GOT3 (cell line): ENCODE results near the gene LRFN5.
"Not testable (repeated sequence)": the region's sequence is repeated elsewhere in the genome, so short reads cannot be mapped to it uniquely, and the experiment has no call there.

Source experiments
- DNase-seq: peaks from one replicate; lab custom pipeline; 2025; ENCODE audit warnings: mixed read lengths; lab: John Stamatoyannopoulos, UW

LRFN5 gene

DNA sequence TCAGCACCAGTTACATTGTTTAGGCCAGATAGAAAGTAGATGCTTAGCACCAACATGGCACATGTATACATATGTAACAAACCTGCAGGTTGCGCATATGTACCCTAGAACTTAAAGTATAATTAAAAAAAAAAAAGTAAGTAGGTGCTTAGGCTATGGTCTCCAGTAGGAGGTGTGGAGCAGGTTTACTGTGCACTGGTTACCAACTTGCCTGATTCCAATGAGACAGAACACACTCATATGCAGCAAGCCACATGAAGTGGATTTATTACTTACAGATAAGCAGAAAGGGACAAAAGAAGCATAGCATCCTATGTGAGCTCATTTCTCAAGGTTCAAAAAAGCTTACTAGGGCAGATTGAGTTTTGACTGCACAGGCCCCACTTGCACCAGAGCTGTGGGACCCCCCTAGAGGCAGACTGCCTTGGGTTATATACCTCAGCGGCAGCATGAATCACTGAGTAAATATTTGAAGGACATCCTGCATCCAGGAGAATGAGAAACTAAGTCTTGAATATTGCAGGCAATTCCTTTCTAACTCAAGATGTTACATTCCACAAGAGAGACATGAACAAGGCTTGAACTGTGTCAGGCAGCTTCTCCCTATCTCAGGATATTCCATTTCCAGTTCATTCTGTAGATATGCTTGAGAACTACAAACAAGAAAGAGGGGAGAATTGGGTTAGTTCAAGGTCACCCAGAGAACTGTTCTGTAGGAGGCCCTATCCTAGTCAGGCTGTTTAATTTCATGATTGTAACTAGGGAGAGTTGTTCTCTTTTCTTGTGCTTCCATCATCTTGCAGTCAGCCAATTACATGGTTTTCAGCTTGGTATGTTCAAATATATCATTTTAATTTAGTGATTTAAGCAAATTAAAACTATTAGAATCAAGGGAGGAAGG lies 30.1 kb downstream of the LRFN5 start:
- no peak for DNase-seq

DNA sequence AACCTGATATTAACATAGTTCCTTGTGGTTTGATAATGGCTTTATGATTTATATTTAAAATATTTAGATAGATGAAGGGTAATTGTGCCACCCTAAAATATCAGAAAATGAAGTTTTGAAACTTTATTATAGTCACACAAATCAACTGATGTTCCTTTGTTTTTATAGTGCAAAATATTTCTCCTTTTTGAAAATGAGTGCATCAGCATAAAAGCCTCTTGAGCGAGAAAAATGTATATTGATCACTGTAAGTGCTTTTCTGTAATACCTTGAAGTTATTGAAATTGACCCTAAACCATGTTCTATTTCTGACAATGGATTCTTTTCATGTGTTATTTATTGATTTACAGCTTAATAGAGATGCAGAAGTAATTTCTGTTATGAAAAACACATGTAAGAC lies 35.0 kb downstream of the LRFN5 start:
- DNase-seq, result no peak

DNA sequence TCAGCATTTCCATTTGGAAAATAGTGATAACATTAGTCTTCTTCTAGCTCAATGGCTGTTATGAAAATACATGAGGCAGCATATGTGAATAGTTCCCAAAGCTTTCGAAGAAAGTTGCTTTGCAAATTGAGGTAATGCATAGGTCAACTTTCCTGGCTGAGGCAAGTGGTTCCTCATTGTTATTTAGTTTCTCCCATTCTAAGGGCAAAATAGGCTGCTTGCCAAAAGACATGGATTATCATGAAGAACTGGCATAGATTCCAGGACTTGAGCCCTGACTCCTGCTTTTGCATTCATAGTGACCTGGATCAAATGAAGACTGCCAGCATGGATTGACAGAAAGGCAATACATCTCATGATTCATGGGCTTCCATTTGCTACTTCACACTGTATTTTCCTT lies 35.7 kb downstream of the LRFN5 start:
- DNase-seq, result no peak

DNA sequence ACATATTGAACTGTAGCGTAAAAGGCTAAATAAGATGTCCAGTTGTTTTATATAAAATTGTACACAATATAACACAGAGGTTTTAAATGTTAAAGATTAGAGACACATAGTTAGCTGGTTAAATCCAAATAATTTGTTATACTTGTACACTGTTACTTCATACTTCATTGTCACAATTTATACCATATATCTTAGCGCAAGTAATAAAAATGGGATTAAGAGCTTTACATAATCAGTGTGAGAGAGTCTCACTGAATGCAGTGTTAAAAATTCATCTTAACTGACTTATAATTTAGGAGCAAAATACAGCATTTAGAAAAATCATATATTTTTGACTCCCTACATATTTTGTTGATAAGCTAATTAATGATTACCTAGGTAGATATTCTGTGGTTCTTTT lies 36.1 kb downstream of the LRFN5 start:
- DNase-seq, result no peak

DNA sequence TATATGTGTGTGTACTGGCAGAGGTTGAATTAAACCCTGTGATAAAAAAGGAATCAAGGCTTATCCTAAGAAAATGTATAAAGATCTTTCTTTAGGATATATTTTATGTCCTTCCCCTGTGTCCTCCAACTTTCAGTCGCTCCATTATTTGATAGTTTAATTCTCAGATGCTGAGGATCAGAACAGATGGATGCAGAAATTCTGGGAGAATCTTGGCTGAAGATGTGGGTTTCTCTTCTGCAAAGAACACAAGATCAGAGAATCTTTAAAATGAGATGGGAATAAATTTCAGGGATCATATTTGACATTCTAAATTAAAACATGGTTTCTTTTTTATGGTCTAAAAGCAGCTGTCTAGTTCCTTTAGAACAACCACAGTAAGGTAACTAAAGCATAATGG lies 37.9 kb downstream of the LRFN5 start:
- DNase-seq, result no peak

- DNase-seq, result no peak
Observed at GRCh38 chr14:41650802-41651201, 44.1 kb downstream of the LRFN5 start.

DNA sequence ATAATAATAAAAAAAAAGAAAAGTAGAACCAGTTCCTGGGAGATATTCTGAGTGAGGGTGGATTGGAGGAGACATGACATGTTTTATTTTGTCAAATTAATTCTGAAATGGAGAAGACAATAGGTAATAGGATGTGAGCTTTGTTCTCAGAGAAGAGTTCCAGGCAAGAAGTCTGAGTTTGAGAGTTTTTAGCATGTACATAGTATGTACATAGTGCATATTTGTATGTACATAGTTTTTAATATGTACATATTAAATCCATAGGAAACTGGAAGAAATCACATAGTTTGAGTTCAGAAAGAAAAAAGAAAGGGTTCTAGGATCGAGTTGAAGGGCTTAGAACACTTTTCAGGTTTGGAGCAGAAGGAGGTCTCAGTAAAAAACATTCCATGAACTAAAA lies 47.5 kb downstream of the LRFN5 start:
- no peak for DNase-seq

DNA sequence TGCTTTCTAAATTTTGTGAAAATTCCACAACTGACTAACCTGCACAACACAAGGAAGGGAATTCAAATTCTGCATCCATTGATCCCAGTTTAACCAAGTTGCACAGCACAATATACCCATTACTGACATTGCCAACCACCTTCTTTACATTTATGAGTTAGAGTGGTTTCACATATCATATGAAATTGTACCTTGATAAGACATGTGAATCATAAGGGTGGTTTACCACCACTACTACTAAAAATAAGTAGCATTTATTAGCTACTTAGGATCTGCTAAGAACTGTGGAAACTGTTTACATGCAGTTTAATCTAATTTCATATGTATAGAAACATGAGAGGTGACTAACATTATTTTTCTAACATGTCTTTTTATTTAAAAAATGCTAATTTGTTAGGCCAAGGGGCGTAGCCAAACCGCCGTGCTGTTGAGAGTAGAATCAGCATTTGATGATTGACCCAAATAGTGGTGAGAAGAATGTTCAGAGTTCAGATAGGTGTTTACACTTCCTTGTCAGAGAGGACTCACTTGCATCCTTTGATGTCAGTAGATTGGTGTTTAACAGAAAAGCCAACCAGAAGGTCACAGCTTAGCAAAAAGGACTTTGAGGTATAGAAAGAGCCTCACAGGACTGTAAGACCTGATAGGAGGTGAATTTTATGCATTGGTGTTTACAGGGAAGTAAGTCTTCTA lies 56.2 kb downstream of the LRFN5 start:
- DNase-seq, result no peak

DNA sequence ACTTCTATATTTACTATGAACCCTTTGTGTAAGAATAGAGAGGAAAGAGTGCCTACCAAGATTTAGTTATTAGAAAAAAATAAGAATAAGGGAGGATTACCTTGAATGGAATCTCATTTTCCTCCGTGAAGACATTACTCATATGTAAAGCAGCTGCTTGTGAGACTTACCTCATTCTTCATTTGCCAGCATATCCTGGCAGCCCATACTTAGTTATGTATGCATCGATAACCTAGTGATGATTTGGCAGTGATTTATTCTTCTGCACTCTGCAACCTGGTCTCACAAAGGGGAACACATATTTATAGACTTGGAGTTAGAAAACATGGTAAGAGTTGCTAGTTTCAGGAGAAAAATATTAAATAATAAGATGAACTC lies 56.8 kb downstream of the LRFN5 start:
- no peak for DNase-seq

DNA sequence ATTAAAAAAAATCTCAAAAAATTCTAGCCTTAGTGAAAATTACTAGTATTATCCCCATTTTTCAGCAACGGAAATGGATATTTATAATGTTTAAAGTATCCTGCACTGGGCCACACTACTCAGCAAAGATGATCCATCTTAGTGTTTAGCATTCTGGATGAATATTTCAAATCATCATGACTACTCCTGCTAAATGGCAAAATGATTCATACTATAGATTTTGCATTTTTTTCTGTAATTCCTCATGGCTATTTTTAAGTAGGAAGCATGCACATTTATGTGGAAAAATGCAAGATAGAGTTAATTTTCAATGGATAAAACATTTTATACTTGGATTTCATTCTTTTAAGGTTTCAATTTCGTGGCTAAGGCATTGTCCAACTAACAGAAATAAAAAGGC lies 59.6 kb downstream of the LRFN5 start:
- DNase-seq, result no peak

DNA sequence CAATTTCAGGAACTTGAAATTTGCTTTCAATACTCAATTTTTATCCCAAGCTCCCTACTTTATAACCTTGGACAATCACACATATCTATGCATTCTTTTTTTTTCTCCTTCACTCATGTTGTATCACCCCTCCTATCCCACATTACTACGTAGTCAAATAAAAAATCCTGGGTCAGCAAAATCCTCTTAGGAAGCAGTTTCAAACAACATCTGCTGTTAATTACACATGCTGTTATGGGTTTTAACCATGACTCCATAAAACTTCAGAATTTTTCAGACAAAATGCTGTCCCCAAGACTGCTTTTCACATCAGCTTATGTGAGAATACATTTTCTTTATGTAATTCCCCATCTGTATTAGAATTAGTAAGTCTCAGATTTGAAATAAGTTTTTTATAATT lies 61.7 kb downstream of the LRFN5 start:
- DNase-seq, result no peak

GRCh38 chr14:41673601-41674000 lies 66.9 kb downstream of the LRFN5 start:
- DNase-seq, result not testable (repeated sequence)

- not testable (repeated sequence) for DNase-seq
Observed at GRCh38 chr14:41674511-41674971, 67.9 kb downstream of the LRFN5 start.

DNA sequence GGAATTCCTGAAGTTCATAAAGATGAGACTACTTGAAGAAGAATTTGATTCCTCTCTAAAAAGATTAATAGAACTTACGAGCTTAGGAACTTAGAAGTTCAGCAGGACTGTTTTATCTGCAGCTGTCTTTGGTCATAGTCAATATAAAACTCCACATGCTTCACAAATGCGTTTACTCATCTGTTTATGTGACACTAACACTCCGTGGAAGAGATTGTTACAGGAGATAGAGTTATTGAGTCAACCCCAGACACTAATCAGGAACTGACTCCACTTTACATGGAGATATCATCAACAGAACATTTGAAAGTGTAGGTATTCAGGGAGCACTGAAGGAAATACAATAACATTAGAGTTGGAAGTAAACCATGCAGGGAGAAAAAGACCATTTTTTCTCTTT lies 92.8 kb downstream of the LRFN5 start:
- no peak for DNase-seq

DNA sequence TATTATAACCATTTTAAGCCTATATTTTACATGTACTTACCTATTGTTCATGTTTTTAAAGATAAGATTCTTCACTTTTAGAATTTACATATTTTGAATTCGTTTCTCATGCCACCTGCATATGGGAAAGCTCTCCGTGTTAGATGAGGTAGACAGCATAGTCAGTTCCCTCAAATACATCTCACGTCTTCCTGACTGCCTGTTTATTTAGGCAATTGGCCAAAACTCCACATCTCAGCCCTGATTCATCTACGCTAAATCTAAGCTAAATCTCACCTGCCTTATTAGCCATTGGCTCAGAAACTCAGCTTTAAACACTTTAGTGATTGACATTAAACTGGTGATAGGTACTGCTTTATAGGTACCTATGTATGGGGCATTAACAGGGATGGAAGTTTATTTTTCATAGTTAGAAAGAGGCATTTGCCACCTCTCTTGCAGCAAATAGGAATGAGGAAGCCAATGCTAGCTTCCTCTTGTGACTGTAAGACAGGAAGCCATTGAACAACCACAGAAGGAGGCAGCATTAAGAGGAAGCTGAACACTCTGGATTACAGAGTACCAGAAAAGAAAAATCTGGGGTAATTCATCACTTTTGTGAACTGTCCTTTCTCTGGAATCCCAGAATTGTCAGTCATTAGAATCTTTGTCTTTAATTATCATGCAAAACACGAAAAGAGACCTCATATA lies 111.9 kb downstream of the LRFN5 start:
- DNase-seq, result no peak

- no peak for DNase-seq
Observed at GRCh38 chr14:41739203-41739602, 132.5 kb downstream of the LRFN5 start.

DNA sequence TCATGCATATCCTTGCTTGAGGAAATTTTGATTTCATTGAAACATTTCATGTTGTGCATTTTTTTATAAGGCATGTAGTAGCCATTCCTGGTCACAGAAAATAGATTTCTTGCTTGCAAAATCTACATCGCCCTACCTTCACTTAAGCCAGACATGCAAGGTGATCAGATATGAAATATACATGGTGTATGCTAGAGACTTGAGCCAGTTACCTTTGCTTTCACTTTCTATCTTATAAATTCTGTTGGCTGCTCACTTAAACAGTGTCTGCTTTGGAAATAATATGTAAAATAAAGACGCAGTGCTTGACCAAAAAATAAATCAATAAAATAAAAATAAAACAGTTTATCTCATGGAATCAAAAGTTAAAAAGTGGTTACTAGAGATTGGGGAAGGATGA lies 136.5 kb downstream of the LRFN5 start:
- DNase-seq, result no peak

DNA sequence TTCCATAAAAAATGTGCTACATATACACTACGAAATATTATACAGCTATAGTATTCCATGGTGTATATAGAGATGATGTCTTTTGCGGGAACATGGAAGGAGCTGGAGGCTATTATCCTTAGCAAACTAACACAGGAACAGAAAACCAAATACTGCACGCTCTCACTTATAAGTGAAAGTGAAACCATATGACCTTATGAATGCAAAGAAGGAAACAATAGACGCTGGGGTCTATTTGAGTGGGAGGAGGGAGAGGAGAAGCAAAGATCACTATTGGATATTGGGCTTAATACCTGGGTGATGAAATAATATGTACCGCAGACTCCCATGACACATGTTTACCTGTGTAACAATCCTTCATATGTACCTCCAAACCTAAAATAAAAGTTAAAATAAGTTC lies 142.8 kb downstream of the LRFN5 start:
- no peak for DNase-seq

- not testable (repeated sequence) for DNase-seq
Observed at GRCh38 chr14:41750575-41750974, 143.9 kb downstream of the LRFN5 start.

- DNase-seq, result no peak
Observed at GRCh38 chr14:41758011-41758665, 151.5 kb downstream of the LRFN5 start.

DNA sequence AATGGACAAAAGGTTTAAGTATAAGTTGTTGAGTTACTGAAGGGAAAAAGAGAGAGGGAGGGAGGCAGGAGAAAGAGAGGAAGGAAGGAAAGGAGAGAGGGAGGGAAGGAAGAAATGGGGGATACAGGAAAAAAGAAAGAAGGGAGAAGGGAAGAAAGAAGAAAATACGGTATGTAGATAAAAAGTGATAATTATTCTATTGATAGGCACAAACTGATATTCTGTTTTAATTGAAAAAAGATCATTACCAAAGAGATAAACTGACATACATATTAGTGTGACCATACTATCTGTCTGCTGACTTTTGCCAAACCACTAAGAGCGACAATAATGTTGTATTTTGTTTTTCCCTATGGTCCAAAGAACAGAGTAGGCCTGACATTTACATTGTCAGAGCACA lies 154.5 kb downstream of the LRFN5 start:
- DNase-seq, result no peak

DNA sequence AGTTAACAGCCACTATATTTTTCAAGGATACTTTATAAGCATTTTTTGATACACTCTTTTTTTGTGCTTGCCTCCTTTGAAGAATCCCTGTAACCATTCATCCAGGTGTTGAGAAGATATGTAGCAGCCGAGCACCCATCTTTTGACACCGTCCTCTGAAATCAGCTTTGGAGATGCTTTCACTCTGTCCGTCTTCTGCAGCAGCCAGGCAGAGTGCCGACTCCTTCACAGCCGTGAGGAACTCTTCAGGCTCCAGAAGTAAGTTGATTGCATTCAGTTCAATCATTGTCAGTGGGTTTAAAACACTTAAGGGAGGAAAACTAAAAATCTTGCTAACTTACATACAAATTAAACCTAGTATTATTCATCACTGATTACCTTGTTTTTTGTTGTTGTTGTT lies 160.1 kb downstream of the LRFN5 start:
- no peak for DNase-seq
